ENCODE results near the gene MRPL14.

Gene MRPL14

GRCh38 chr6:44120692-44121443 is 6.4 kb downstream of the MRPL14 start:
- DNase-seq, result no peak

GRCh38 chr6:44119704-44120262 is 7.5 kb downstream of the MRPL14 start:
- DNase-seq, result no peak

GRCh38 chr6:44117397-44118128 is 9.7 kb downstream of the MRPL14 start:
- DNase-seq, result no peak

- no peak for DNase-seq
Measured at GRCh38 chr6:44116641-44117382, 10.4 kb downstream of the MRPL14 start.

- no peak for DNase-seq
Measured at GRCh38 chr6:44115866-44116265, 11.4 kb downstream of the MRPL14 start.

DNA sequence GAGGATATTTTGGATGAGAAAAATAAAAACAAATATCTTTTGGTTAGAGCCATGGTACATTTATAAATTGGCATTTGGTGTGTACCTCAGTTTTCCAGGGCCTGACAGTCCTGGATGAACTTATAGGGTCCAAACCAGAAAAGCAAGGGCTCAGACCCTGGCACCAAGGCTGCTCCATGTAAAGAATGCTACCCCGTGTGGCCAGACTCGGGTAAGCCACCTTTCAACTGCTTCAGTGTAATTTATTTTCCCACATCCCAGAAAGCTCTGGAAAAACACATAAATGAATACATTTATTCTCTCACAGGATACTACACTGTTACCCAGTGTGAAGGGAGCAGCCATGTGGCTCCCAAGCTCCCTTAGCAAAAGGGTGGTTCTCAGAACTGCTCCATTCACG is 13.8 kb downstream of the MRPL14 start:
- DNase-seq, result no peak

DNA sequence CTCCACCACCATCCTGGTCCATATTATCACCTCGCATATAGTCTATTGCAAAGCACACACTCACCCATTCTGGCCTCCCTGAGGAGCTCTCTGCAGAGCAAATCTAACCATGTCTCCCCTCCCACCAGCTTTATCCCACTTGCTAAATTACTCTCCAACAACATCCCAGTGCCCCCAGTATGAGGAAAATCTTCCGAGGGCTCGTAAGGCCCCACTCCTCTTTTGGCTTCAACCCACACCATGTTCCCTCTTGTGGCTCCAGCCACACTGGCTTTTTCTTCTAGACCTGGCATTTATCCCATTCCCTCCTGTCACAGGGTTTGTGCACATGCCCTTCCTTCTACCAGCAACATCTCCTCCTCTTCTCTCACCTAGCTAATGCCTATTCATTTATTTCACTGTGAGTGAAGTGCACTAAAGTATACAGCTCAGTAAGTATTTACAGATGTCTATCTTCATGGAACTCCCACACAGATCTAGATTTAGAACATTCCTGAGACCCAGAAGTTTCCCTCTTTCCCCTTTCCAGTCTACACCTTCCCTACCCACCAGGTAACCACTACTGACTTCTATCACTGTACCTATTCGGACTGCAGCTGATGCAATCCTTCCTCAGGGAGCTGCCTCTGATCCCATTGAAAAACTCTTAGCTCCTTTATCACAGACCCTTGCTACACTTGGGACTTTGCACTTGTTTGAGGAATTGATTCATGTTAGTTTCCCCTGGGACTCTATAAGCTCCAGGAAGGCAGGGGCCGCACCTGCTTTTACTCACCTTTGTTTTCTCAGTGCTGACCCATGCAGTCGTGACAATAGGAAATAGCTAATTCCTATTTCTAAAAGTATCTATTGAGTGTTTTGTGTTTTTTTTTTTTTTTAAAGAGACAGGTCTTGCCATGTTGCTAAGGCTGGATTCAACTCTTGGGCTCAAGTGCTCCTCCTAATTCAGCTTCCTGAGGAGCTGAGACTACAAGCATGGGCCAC is 15.5 kb downstream of the MRPL14 start:
- no peak for DNase-seq

DNA sequence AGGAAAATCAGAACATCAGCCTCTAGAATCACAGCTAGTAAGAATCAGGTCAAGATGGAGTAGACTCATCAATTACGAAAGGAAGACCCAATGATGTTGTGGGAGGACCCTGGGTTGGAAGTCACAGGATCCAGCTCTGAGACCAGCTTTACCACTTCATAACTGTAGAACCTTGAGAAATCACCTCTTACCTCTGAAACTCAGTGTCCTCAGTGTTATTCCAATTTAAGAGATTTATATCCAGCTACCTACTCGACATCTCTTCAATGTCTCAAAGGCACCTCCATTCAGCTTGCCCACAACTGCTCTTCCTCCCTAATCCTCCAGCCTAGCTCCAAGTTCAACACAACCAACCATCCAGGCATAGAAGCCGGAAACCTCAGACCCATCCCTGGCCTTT is 16.3 kb downstream of the MRPL14 start:
- DNase-seq, result no peak

DNA sequence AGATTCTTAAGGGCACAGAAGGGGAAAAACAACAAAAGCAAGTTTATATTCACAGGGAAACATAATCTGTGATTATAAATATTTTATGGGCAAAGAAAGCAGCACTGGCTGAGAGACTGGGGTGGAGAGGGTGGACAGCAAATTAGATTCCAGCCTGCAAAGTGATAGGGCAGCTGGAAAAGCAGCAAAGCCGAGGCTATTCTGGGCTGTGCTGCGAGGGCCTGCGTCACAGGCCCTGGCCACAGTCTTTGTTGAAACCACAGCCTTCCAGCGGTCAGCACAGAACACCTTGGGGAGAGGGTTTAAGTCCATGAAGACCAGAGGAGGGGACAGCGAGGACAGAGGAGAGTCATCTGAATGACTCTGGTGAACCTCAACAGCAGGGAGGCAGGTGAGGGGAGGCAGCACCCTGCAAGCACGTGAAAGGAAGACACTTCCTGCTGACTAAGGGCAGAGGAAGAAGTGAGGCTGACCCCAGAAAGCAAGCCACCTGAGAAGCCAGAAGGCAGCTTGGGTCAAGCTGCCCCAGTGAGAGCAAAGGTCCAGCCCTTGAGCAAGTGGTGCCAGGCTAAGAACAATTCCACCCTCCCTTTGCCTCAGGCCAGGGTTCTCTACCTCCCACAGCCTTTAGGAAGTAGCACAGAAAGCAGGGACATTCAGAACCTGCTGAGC is 17.1 kb downstream of the MRPL14 start:
- DNase-seq, result no peak

DNA sequence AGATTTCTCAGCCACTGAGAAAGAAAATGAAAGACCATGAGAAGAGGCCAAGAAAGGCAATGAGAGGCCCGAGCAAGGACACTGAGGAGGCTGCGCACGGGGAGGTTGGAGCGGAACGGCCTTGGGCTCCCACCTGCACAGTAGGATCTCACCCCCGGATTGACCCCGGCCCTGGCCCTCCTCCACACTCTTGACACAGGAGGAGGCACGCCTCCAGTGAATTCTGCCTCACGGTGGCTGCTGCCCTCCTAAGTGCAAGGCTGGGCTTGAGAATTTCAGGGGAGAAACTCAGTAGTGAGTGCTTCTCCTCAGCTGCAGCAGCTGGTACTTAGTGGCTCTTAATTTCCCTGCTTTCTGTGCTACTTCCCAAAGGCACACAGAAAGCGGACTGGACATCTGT is 18.0 kb downstream of the MRPL14 start:
- no peak for DNase-seq

DNA sequence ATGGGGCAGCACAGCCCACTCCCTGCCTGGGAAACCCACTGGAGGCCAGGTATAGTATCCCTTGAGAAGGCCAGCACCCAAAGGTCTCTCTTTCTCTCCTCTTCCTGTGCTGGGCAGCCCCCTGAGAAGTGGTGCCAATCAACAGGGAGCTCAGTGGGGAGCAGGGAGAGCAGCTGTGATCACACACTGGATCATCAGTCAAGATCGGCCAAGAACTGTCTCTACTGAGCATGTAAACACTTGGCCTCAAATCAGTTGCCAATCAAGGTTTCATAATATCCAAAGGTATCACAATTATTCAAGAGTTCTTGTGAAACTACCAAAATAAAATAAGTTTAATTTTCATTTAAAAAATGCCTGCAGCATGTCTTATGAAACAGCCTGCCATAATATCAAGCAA is 18.8 kb downstream of the MRPL14 start:
- no peak for DNase-seq

- no peak for DNase-seq
Measured at GRCh38 chr6:44107017-44107416, 20.2 kb downstream of the MRPL14 start.

DNA sequence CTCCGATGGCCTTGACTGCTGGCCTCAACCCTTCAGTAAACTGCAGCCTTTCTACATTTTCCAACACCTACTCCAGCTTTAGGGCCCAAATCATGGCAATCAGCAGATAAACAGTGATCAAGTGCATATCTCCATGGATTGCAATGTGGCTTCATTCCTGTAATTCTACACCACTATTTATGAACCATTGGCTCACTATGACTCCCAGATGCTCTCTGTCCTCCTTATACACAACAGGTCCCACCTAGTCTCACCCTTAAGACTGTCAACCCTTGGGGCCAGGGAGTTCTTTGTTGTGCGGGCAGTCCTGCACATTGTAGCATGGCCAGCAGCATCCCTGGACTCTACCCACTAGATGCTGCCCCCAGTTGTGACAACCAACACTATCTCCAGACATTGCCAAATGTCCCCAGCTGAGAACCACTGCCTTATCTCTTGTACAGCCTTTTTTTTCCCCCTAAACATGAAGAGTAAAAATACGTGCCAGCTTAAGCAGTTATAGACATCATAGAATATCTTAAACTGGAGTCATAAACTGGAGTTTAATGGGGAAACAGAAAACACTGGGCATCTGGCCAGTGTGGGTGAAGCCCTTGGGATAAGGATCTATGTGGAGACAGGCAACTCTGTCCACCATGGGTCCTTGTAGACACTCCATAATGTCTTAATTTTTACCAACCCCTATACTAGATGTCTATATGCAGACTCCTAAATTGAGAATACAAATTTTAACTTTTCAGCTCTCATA is 21.1 kb downstream of the MRPL14 start:
- DNase-seq, result no peak

DNA sequence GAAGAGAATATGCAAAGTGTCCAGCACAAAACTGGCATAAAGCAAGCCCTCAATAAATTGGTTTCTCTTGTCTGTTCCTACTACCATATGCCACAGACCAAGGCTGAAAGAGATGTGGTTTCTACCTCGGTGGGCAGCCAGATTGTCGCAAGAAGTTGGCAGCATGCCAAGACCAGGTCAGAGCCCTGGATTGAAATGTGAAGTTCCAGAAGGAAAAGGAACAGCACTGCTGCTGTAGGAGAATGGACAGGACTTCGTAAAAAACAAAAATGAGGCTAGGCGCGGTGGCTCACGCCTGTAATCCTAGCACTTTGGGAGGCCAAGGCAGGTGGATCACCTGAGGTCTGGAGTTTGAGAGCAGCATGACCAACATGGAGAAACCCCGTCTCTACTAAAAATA is 22.1 kb downstream of the MRPL14 start:
- DNase-seq, result no peak

DNA sequence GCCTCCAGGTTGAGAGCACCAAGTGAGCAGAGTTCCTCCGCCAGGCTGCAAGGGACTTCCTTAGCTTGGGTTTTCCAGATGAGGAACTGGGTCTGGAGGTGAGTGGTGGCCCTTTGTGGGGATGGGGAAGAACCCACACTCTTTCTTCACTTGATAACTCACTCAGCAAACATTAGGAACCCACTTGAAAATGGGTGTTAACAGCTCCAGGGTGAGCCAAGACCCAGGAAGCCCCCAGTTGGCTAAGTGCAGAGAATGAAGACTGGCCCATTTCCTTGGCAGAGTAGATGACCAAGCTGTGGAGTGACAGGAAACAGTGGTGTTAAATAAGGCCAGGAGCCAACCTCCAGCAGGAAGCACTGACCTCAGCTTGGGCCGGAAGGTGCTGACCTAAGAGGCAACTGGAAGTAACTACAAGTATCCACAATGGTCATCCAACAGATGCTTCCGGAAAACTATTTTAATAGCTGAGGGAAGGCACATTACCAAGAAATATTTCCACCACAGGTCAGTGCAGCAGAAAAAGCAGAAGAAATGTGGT is 22.7 kb downstream of the MRPL14 start:
- no peak for DNase-seq

DNA sequence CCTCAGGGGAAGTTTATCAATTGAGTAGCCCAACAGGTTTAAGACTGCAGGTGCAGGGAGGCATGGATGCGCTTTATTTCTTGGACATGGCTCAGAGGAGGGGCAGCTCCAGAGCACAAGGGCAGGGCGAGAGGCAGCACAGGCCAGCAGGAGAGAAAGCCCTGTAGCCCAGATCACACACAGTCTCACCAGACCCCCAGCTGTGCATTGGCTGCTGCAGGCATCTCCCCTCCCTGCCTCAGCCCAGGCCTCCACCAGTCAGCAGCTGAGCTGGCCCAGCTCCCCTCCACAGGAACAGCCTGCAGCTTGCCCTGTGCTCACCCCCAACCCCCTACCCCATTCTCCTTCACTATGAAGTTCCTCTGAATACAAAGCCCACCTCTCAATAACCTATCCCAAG is 24.7 kb downstream of the MRPL14 start:
- no peak for DNase-seq

DNA sequence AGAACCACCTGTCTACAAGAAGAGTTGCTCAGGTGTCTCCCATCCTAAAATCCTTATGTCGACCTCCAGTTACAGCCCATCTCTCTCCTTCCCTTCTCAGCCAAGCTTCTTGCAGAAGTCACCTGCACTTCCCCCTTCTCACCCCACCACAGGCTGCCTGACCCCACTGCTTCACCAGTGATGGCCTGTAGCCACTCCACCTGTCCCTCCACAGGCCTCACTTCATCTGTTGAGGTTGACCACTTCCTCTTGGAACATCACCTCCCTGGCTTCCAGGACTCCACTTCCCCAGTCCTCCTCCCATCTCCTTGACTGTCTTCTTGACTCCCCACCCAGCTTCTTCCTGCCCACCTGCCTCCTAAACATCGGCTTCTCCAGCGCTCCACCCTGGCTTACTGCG is 25.4 kb downstream of the MRPL14 start:
- DNase-seq, result no peak

DNA sequence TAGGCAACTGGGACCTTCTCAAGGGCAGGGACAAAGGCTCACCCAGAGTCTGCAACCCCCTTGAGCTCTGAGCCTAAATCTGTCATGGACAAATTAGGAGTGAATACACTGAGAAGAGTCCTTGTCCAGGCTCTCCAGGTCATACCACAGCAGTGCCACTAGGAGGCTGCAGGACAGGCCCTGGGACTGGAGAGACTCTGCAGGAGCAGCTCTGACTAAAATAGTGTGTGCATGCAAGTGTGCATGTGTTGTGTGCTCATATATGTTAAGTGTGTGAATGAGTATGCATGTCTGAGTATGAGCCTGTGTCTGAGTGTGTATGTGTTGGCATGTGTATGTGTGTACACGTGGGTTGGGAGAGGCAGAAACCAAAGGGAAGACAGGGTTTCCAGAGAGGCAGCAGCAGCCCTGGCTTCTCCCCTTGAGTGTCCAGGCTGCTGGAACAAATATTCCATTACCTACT is 27.1 kb downstream of the MRPL14 start:
- no peak for DNase-seq

DNA sequence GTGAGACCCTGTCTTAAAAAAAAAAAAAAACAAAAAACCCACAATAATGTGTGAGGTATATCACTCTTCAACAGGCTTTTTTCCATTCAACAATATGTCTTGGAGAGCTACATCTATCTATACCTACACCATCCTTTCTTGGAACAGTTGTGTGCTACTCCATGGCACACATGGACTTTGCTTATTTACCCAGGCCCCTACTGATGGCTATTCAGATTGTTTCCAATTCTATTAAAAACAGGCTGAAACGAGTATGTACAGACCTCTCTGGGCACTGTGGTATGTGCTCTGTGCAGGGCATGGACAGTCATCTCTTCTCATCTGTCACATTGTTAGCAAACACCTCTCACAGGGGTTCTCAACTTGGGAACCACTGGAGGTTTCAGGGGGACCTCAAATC is 28.1 kb downstream of the MRPL14 start:
- no peak for DNase-seq

GRCh38 chr6:44097782-44098317 is 29.4 kb downstream of the MRPL14 start:
- no peak for DNase-seq

Measured in NCI-H187 (cell line).